ENCODE results near the gene SAXO1. TPM values are rescaled to one million over a fixed set of nuclear protein-coding genes. Genes with fewer than 3 reads are reported as not detected.
A peak's percentile ranks its signal among the peaks of the same experiment; 100 is the strongest.
"Not testable (repeated sequence)": the region's sequence is repeated elsewhere in the genome, so short reads cannot be mapped to it uniquely, and the experiment has no call there.

Gene SAXO1
- total RNA-seq, 1 donor = under 0.01 TPM

DNA sequence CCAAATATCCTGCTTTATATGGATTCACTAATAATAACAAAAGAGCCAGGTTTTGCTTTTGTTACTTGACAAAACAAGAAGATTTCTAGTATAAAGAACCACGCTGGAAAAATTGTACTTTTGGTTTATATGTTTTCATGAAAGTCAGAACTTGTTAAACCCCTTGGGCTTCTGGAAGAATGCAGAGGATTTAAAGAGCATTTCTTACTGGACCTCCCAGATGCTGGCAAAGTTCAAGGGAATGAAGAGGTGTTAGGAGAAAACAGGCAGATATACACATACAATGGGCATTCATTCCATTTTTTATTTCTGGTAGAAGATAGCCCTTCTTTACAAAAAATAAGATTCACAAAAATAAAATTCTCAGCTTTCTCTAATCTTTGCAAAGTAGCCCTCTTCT lies 61.1 kb downstream of the SAXO1 start:
- DNase-seq (ENCODE audit: low read depth in 2 of 3, low spot score in 2 of 3) = no peak

DNA sequence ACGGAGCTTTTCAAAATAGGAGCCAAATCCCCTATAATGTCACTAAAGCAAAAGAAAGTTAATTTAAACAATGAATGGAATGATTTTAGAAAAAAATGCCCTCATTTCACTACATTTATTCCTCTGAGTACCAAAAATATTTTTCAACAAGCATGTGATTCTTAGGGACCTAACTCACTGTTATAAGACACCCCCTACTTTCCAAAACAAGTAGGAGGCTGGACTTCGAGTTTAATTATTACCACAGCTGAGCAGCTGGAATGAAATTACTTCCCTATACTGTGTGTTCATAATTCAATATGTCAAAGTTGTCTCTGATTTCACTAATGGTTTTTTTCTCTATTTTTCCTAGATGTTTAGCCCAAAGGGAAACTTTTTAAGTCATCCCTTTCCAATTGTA lies 61.6 kb downstream of the SAXO1 start:
- no peak for DNase-seq (ENCODE audit: low read depth in 2 of 3, low spot score in 2 of 3)

DNA sequence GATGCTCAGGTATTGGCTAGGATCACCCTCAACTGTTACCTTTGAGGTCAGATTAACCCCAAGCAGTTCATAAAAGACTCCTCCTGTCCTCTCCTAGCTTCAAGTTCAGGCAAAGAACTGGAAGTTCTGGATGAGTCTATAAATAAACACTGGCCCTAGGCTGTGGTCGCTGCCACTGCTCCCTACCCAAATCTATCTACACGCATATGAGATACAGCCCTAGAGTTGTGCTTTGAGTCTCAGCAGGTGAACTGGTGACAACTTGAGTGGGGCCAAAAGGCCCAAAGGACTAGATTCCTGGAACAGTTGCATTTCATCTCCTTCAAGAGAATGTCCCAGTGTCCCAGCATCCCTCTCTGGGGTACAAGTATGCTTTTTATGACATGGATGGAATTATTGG lies 62.6 kb downstream of the SAXO1 start:
- no peak for DNase-seq (ENCODE audit: low read depth in 2 of 3, low spot score in 2 of 3)

DNA sequence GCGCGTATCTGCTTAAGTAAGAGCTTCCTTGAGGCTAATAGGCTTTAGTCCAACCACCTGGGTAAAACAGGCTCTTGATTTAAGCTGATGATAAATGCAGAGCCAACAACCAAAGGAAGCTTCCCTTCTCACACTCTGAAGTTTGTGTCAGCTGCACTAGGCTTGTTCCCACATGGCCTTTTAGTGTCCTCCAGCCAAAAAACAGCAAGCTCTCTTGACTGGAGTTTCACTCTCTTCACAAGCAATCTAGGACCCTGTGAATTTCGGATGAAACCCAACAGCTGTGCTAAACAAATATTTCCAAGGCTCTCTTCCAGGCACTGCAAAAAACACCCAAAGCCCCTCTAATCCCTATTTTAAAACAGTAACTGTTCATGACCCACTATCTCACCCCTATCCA lies 63.9 kb downstream of the SAXO1 start:
- no peak for DNase-seq (ENCODE audit: low read depth in 2 of 3, low spot score in 2 of 3)

GRCh38 chr9:18955626-18956025 lies 77.4 kb downstream of the SAXO1 start:
- no peak for DNase-seq (ENCODE audit: low read depth in 2 of 3, low spot score in 2 of 3)

GRCh38 chr9:18951936-18952335 lies 81.1 kb downstream of the SAXO1 start:
- DNase-seq (ENCODE audit: low read depth in 2 of 3, low spot score in 2 of 3) = no peak

- peak in 1 of 3 donors; percentile 28 for DNase-seq (ENCODE audit: low read depth in 2 of 3, low spot score in 2 of 3)
Observed at GRCh38 chr9:18947892-18948339, 85.1 kb downstream of the SAXO1 start.

GRCh38 chr9:18942801-18943200 lies 90.2 kb downstream of the SAXO1 start:
- DNase-seq (ENCODE audit: low read depth in 2 of 3, low spot score in 2 of 3) = no peak

- DNase-seq (ENCODE audit: low read depth in 2 of 3, low spot score in 2 of 3) = no peak
Observed at GRCh38 chr9:18941060-18941740, 91.8 kb downstream of the SAXO1 start.

- no peak for DNase-seq (ENCODE audit: low read depth in 2 of 3, low spot score in 2 of 3)
Observed at GRCh38 chr9:18939943-18940342, 93.1 kb downstream of the SAXO1 start.

- no peak for DNase-seq (ENCODE audit: low read depth in 2 of 3, low spot score in 2 of 3)
Observed at GRCh38 chr9:18936094-18936871, 96.7 kb downstream of the SAXO1 start.

DNA sequence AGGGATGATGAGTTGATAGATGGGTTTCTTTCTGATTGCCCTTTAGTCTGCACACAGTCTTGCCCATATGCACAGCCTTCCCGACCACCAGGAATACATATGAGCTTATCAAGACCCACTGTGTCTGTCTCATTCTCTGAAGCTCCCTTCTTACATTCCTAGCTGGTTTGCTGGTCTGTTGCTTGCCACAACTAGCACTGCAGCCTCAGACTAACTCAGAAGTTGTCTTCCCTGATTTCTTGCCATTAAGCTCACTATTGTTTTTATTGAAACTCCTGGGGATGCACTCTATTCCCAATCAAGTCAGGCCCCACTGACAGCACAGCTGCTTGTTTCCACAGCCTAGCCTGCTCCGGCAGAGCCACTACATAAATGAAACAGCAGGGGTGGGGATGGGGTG lies 97.5 kb downstream of the SAXO1 start:
- no peak for DNase-seq (ENCODE audit: low read depth in 2 of 3, low spot score in 2 of 3)

- not testable (repeated sequence) for DNase-seq (ENCODE audit: low read depth in 2 of 3, low spot score in 2 of 3)
Observed at GRCh38 chr9:18930611-18931010, 102.4 kb downstream of the SAXO1 start.

- no peak for DNase-seq (ENCODE audit: low read depth in 2 of 3, low spot score in 2 of 3)
Observed at GRCh38 chr9:18928711-18929110, 104.3 kb downstream of the SAXO1 start.

DNA sequence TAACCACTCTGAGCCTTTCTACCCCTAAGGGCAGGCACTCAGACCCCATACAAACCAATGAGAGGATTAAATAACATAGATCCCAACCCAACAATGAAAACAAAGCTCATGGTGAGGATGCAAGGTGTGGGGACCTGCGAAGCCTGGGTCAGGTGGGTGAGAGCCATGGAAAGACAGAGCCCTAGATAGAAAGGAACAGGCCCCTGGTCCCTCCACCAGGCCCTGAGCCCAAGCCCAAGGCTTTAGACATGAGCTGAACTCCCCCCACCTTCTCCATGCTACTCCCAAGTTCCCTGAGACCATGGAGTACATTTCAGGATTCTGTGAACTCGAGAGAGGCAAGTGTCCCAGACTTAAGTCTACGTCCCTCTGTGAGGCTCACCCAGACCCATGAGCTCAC lies 106.5 kb downstream of the SAXO1 start:
- no peak for DNase-seq (ENCODE audit: low read depth in 2 of 3, low spot score in 2 of 3)

DNA sequence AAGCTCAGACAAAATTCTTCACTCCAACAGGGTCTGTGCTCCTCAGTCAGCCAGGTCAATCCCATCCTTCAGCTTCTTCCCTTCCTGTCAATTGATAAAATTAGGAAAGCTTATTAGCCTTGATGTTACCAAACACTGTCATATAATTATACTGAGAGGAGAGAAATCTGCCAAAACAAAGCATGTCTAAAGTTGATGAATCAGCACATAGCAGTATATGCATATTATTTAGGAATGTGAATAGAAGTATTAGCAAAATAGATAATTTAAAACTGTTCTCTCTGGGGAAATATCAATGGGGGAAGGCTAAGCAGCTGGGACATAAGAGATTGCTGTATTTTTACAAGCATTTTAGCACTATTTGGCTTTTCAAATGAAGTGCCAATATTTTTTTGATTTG lies 107.1 kb downstream of the SAXO1 start:
- no peak for DNase-seq (ENCODE audit: low read depth in 2 of 3, low spot score in 2 of 3)

DNA sequence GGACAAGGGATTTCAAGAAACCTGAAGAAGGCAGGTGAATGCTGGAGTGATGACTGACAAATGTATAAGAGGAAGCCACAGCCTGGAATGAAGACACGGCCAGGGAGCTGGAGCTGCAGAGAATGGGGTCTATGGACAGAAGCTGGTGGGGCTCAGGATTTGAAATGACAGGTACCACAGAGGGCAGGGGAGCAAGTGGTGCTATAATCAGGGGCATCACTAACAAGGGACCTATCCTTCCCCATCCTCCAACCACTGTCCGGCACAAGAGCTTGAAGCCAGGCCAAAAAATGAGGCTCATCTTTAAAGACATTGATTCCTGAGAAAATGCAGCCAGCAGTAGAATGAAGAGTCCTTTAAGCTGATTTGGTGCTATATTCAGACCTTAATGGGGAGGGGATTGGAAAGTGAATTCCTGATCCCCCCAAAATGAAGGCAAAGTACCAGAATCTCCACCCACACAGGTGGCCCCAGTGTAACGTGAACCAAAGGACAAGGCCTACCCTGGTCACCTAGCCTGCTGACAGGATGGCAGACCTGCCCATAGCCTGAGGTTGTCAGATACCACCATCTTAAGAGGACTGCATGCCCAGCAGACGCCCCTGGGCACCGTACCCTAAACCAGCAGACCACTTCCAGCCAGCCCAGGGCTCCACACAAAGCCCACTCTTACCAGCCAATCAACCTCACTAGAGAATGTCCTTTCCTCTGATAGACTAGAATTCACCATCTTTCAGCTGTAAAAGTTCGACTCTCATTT lies 109.2 kb downstream of the SAXO1 start:
- DNase-seq (ENCODE audit: low read depth in 2 of 3, low spot score in 2 of 3) = no peak

DNA sequence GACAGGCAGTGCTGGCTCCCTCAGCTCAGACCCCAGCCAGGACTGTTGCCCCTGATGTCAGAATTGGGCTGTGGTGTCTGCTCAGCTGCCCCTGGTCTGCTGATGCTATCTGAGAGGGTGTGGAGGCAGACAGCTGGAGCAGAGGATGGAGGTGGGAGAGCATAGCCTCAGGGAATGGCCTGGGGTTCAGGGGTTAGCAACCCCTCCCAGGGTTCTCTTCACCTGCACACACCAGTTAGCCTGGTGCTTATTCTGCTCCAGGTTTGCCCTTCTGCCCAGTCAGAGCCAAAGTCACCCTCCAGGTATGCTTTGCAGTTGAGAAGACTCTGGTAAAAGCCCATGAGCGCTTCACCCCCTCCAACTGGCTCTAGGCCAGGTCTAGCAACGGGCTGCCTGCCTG lies 109.8 kb downstream of the SAXO1 start:
- DNase-seq (ENCODE audit: low read depth in 2 of 3, low spot score in 2 of 3) = no peak

DNA sequence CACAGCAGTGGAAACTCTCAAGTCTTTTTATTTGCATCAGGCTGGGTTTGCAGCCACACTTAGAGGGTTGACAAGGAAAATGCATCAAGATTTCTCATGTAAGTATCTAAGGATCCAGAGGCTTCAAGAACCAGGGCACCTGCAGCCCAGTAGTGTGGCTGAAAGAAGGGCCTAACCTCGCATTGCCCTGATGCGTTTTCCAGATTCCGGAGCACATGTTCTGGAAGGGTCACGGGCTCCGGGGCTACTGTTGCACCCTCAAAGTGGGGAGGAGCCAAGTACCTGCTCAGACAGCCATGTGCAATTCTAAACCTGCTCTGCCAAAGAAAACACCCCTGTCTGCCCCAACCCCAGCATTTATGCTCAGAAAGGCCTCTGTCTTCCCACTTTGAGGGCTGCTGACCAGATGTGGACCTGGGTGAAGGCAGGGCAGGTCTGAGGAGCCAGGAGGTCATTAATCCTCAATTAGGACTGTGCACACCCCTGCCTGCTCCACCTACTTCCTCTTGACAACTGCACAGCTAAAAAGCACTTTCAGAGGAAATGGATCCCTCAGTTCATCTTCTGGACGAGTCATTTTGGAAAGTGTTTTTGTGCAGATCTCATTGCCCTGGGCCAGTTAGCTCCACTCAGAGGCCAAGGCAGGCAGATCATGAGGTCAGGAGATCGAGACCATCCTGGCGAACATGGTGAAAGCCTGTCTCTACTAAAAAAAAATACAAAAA lies 110.7 kb downstream of the SAXO1 start:
- no peak for DNase-seq (ENCODE audit: low read depth in 2 of 3, low spot score in 2 of 3)

GRCh38 chr9:18921366-18922075 lies 111.5 kb downstream of the SAXO1 start:
- DNase-seq (ENCODE audit: low read depth in 2 of 3, low spot score in 2 of 3) = no peak
